Sigmoid colon (tissue), 7 donors: ENCODE data around the gene NRSN2. TPM values are rescaled to one million over a fixed set of nuclear protein-coding genes. Genes with fewer than 3 reads are reported as not detected.

Source experiments
- DNase-seq: peaks from one replicate; pipeline ENCODE4 v3.0.0-alpha.2; 2019
- H3K27ac ChIP-seq, 4 donors: fragments of 200-600 bp; sonication (generic); one replicate each; pipeline ENCODE4 v1.5.1; 2016 to 2019; ENCODE audit warnings: mild to moderate bottlenecking in 1 of 4
- H3K27me3 ChIP-seq, 3 donors: fragments of 200-600 bp; sonication (generic); one replicate each; pipeline ENCODE4 v1.5.1; 2019; ENCODE audit warnings: mild to moderate bottlenecking in 1 of 3
- H3K36me3 ChIP-seq, 4 donors: fragments of 200-600 bp; sonication (generic); one replicate each; pipeline ENCODE4 v1.5.1; 2016 to 2019
- H3K4me1 ChIP-seq, 4 donors: fragments of 200-600 bp; sonication (generic); one replicate each; pipeline ENCODE4 v1.5.1; 2017 to 2019
- H3K4me3 ChIP-seq, 4 donors: fragments of 200-600 bp; sonication (generic); one replicate each; pipeline ENCODE4 v1.5.1; 2017 to 2019; ENCODE audit warnings: mild to moderate bottlenecking in 2 of 4, moderate library complexity in 1 of 4
- H3K9me3 ChIP-seq, 4 donors: fragments of 200-600 bp in 3 of 4; sonication (generic) in 3 of 4; one replicate each; pipeline versions ENCODE4 v1.5.1 to v1.6.1; 2013 to 2019
- CTCF ChIP-seq, 4 experiments: fragments of 450-650 bp in 3 of 4; fragments of 200-600 bp in 1 of 4; IDR thresholded peaks; one replicate each; pipeline ENCODE4 v1.5.1; 2016 to 2019; ENCODE audit warnings: antibody characterized with exemption in 4 of 4, mild to moderate bottlenecking in 3 of 4, moderate library complexity in 2 of 4
- EP300 ChIP-seq, 4 donors: sonication (generic); formaldehyde crosslinking; IDR thresholded peaks; one replicate each; pipeline ENCODE4 v1.6.1; 2017; ENCODE audit warnings: antibody characterized with exemption in 4 of 4
- POLR2A ChIP-seq, 2 donors: fragments of 450-650 bp; IDR thresholded peaks; one replicate each; pipeline ENCODE4 v1.6.1; 2016; ENCODE audit warnings: antibody characterized with exemption in 2 of 2, mild to moderate bottlenecking in 2 of 2, moderate library complexity in 2 of 2
- POLR2AphosphoS5 ChIP-seq, 4 donors: sonication (generic); formaldehyde crosslinking; IDR thresholded peaks; one replicate each; pipeline ENCODE4 v1.6.1; 2017; ENCODE audit warnings: antibody characterized with exemption in 4 of 4
- WGBS, 2 donors: extraction: QIAGEN DNeasy Blood & Tissue Kit; methylation state at CpG; one replicate each; pipeline ENCODE4 v1.1.7; 2013; 5-methylcytosine and 5-hydroxymethylcytosine counted together
- intact Hi-C: fragments of 100-400 bp; cut with DNase I; formaldehyde crosslinking; loops from one replicate; pipeline ENCODE4 v1.15.1; 2023
- polyA plus RNA-seq, 3 donors: library from polyadenylated mRNA; stranded (reverse); fragments of 200-250 nt; gene quantifications; one replicate each; pipeline ENCODE4 v1.2.3, GENCODE V29; 2013
- total RNA-seq, 4 donors: library from RNA; depleted of rRNA; stranded (reverse); fragments of >200 nt; gene quantifications; one replicate each; pipeline ENCODE4 v1.1.0, GENCODE V29; 2016
- donor health status: healthy with polysubstance abuse.
- donor health status: Bipolar disorder and iron deficiency.
- donor health status: healthy.

NRSN2 gene
- total and polyA plus RNA-seq, 7 donors: 2.3 to 34.3 (median 23.2) TPM

- 76 to 88% methylated on average over 9 of the region's 9 CpGs for WGBS, 2 donors
- TF ChIP-seq EP300 (IDR thresholded peaks at IDR 0.05) (no peak), POLR2A (IDR thresholded peaks at IDR 0.05) (no peak), CTCF (IDR thresholded peaks at IDR 0.05) (no peak), POLR2AphosphoS5 (IDR thresholded peaks at IDR 0.05) (no peak)
- Histone ChIP-seq H3K4me3 (no peak overlapping the region), H3K4me1 (peaks cover 0 to 4% (median 0%) of the 10 kb centered on the region in 4 donors), H3K36me3 (no peaks in the 10 kb centered on the region), H3K27ac (no peak overlapping the region), H3K27me3 (peaks cover 0 to 4% (median 0%) of the 10 kb centered on the region in 3 donors), H3K9me3 (no peaks in the 10 kb centered on the region)
- DNase-seq: no peak
- intact Hi-C loops: no loop called here
These were observed 18.2 kb downstream of the NRSN2 start for GRCh38 chr20:364905-365794.

- Histone ChIP-seq H3K4me1 (peaks cover 0 to 4% (median 0%) of the 10 kb centered on the region in 4 donors), H3K27ac (no peak overlapping the region), H3K27me3 (peaks cover 0 to 4% (median 0%) of the 10 kb centered on the region in 3 donors), H3K9me3 (no peaks in the 10 kb centered on the region), H3K36me3 (no peaks in the 10 kb centered on the region), H3K4me3 (no peak overlapping the region)
- intact Hi-C loops: no loop called here
- 38 to 56% methylated on average over 7 of the region's 7 CpGs for WGBS, 2 donors
- TF ChIP-seq CTCF (IDR thresholded peaks at IDR 0.05) (no peak), EP300 (IDR thresholded peaks at IDR 0.05) (no peak), POLR2AphosphoS5 (IDR thresholded peaks at IDR 0.05) (no peak), POLR2A (IDR thresholded peaks at IDR 0.05) (no peak)
- DNase-seq: no peak
These were observed 19.3 kb downstream of the NRSN2 start for GRCh38 chr20:366041-366718.

- intact Hi-C loops: no loop called here
- no peak overlapping the region for H3K4me3 ChIP-seq
- H3K27me3 ChIP-seq: peaks cover 0 to 4% (median 0%) of the 10 kb centered on the region in 3 donors
- 81 to 82% methylated on average over 13 of the region's 13 CpGs for WGBS, 2 donors
- no peak overlapping the region for H3K27ac ChIP-seq
- no peaks in the 10 kb centered on the region for H3K9me3 ChIP-seq
- TF ChIP-seq CTCF (IDR thresholded peaks at IDR 0.05) (no peak), POLR2AphosphoS5 (IDR thresholded peaks at IDR 0.05) (no peak), EP300 (IDR thresholded peaks at IDR 0.05) (no peak), POLR2A (IDR thresholded peaks at IDR 0.05) (no peak)
- DNase-seq: no peak
- peaks cover 0 to 4% (median 0%) of the 10 kb centered on the region in 4 donors for H3K4me1 ChIP-seq
- no peaks in the 10 kb centered on the region for H3K36me3 ChIP-seq
These were observed 20.0 kb downstream of the NRSN2 start for GRCh38 chr20:366719-367485.

GRCh38 chr20:367486-367887 lies 20.6 kb downstream of the NRSN2 start:
- Histone ChIP-seq H3K36me3 (no peaks in the 10 kb centered on the region), H3K4me1 (peaks cover 0 to 3% (median under 1%) of the 10 kb centered on the region in 4 donors), H3K4me3 (no peak overlapping the region), H3K9me3 (no peaks in the 10 kb centered on the region), H3K27me3 (peaks cover 0 to 4% (median 0%) of the 10 kb centered on the region in 3 donors), H3K27ac (no peak overlapping the region)
- intact Hi-C loops: no loop called here
- WGBS, 2 donors: 89 to 92% methylated on average over 8 of the region's 8 CpGs
- TF ChIP-seq CTCF (IDR thresholded peaks at IDR 0.05) (no peak), EP300 (IDR thresholded peaks at IDR 0.05) (no peak), POLR2A (IDR thresholded peaks at IDR 0.05) (no peak), POLR2AphosphoS5 (IDR thresholded peaks at IDR 0.05) (no peak)
- DNase-seq: no peak
